DND-41 (cell line): Measurements from ENCODE around the gene C9orf40.
A peak's percentile ranks its signal among the peaks of the same experiment; 100 is the strongest.

ENCODE experiments used
- ATAC-seq: fragments of 200-7000 bp; cut with Tn5 transposase; 3 replicates; pipeline ENCODE4 v1.9.1; 2021; ENCODE audit warnings: low read depth; ENCODE audit not compliant: insufficient read depth
- DNase-seq: peaks from one replicate; pipeline ENCODE4 v3.0.0-alpha.2; 2020
- H2AFZ ChIP-seq: 2 replicates; pipeline ENCODE4 v1.6.0; 2012; ENCODE audit warnings: low read depth, low read length
- H3K27ac ChIP-seq: 2 replicates; pipeline ENCODE4 v1.5.1; 2012; ENCODE audit warnings: low read length, inconsistent platforms
- H3K27me3 ChIP-seq: fragments of 200-600 bp; sonication (generic); 2 replicates; pipeline ENCODE4 v1.6.0; 2012; ENCODE audit warnings: low read length, mild to moderate bottlenecking, inconsistent platforms; ENCODE audit not compliant: insufficient read depth, poor library complexity
- H3K36me3 ChIP-seq: 2 replicates; pipeline ENCODE4 v1.5.1; 2012; ENCODE audit warnings: low read length, inconsistent platforms; ENCODE audit not compliant: insufficient read depth
- H3K4me1 ChIP-seq: 2 replicates; pipeline ENCODE4 v1.5.1; 2012; ENCODE audit warnings: mild to moderate bottlenecking, low read length; ENCODE audit not compliant: insufficient read depth
- H3K4me2 ChIP-seq: 2 replicates; pipeline ENCODE4 v1.6.0; 2012; ENCODE audit warnings: mild to moderate bottlenecking, moderate library complexity, low read length, inconsistent platforms; ENCODE audit not compliant: insufficient read depth
- H3K4me3 ChIP-seq, 2 experiments: fragments of 200-600 bp in 1 of 2; shearing (Covaris generic) in 1 of 2; 2 replicates each; pipeline ENCODE4 v1.5.1; 2012 to 2016; ENCODE audit warnings: inconsistent platforms in 2 of 2, low read length in 2 of 2, mild to moderate bottlenecking in 2 of 2, low read depth in 1 of 2, moderate library complexity in 1 of 2
- H3K79me2 ChIP-seq: 2 replicates; pipeline ENCODE4 v1.6.0; 2012; ENCODE audit warnings: low read length, inconsistent platforms; ENCODE audit not compliant: insufficient read depth
- H3K9ac ChIP-seq: 2 replicates; pipeline ENCODE4 v1.6.0; 2012; ENCODE audit warnings: low read depth, mild to moderate bottlenecking, inconsistent platforms, low read length, moderate library complexity
- H3K9me3 ChIP-seq: 2 replicates; pipeline ENCODE4 v1.5.1; 2012; ENCODE audit warnings: low read length, moderate library complexity, mild to moderate bottlenecking, inconsistent platforms; ENCODE audit not compliant: insufficient read depth, severe bottlenecking
- H4K20me1 ChIP-seq: 2 replicates; pipeline ENCODE4 v1.6.0; 2012; ENCODE audit warnings: low read length; ENCODE audit not compliant: insufficient read depth
- CTCF ChIP-seq: IDR thresholded peaks from 2 replicates; pipeline ENCODE4 v1.5.1; 2012; ENCODE audit warnings: borderline replicate concordance, low read length, moderate library complexity, mild to moderate bottlenecking; ENCODE audit not compliant: poor library complexity, severe bottlenecking; ENCODE audit errors: extremely low read depth
- EZH2 ChIP-seq: IDR thresholded peaks from 3 replicates; pipeline ENCODE4 v1.6.1; 2012; ENCODE audit warnings: borderline replicate concordance, low read depth, mild to moderate bottlenecking, moderate library complexity, low read length, inconsistent platforms; ENCODE audit not compliant: severe bottlenecking

Gene C9orf40

GRCh38 chr9:74961496-74961895 lies 8.8 kb upstream of the C9orf40 start:
- no peak for TF ChIP-seq CTCF
- no peak overlapping the region for H3K4me3 ChIP-seq
- no peak overlapping the region for H3K27ac ChIP-seq
- no peak overlapping the region for H3K9ac ChIP-seq
- H2AFZ ChIP-seq, result no peak overlapping the region
- no peaks in the 10 kb centered on the region for H3K4me1 ChIP-seq
- H3K36me3 ChIP-seq, result peaks cover 12% of the 10 kb centered on the region; the same call in 1 of the 2 replicates
- no peak overlapping the region for H3K4me2 ChIP-seq
- no peaks in the 10 kb centered on the region for H3K79me2 ChIP-seq
- no peaks in the 10 kb centered on the region for H4K20me1 ChIP-seq
- H3K27me3 ChIP-seq, result no peaks in the 10 kb centered on the region
- DNase-seq, result no peak
- peaks cover 8% of the 10 kb centered on the region for H3K9me3 ChIP-seq
- ATAC-seq, result no peak

GRCh38 chr9:74960561-74960960 lies 7.8 kb upstream of the C9orf40 start:
- DNase-seq (no peak), ATAC-seq (no peak)
- no peak overlapping the region for H3K4me3 ChIP-seq

GRCh38 chr9:74958587-74958986 lies 5.9 kb upstream of the C9orf40 start:
- ATAC-seq (0 out of 3 replicates have a peak, but pooled peaks have one; percentile 39), DNase-seq (no peak)
- peaks cover 10% of the 10 kb centered on the region for H3K79me2 ChIP-seq
- no peaks in the 10 kb centered on the region for H4K20me1 ChIP-seq
- peaks cover 12% of the 10 kb centered on the region; the same call in 1 of the 2 replicates for H3K36me3 ChIP-seq
- no peak overlapping the region for H3K4me2 ChIP-seq
- no peak for TF ChIP-seq EZH2
- H3K27ac ChIP-seq, result no peak overlapping the region
- H3K27me3 ChIP-seq, result no peaks in the 10 kb centered on the region
- H3K9ac ChIP-seq, result no peak overlapping the region
- peaks cover 9% of the 10 kb centered on the region for H3K4me1 ChIP-seq
- H3K9me3 ChIP-seq, result peaks cover 8% of the 10 kb centered on the region
- H2AFZ ChIP-seq, result no peak overlapping the region
- H3K4me3 ChIP-seq, result no peak overlapping the region

More at GRCh38 chr9:74960561-74960960, 7.8 kb upstream of the C9orf40 start:
- TF ChIP-seq CTCF (no peak), EZH2 (no peak)
- Histone ChIP-seq H3K36me3 (peaks cover 12% of the 10 kb centered on the region; the same call in 1 of the 2 replicates), H3K27me3 (no peaks in the 10 kb centered on the region), H3K9me3 (peaks cover 8% of the 10 kb centered on the region), H3K9ac (no peak overlapping the region), H4K20me1 (no peaks in the 10 kb centered on the region), H3K4me1 (no peaks in the 10 kb centered on the region), H3K79me2 (no peaks in the 10 kb centered on the region), H3K4me2 (no peak overlapping the region), H2AFZ (no peak overlapping the region), H3K27ac (no peak overlapping the region)

GRCh38 chr9:74953235-74953751 lies 581 bp upstream of the C9orf40 start:
- Histone ChIP-seq H3K9ac (peak overlapping the region; percentile 99), H3K27me3 (no peaks in the 10 kb centered on the region), H3K9me3 (no peaks in the 10 kb centered on the region), H4K20me1 (peaks cover 11% of the 10 kb centered on the region; the same call in 1 of the 2 replicates), H3K4me2 (peak overlapping the region; percentile 90), H2AFZ (peak overlapping the region; percentile 89), H3K4me1 (peaks cover 45% of the 10 kb centered on the region), H3K79me2 (peaks cover 52% of the 10 kb centered on the region), H3K36me3 (no peaks in the 10 kb centered on the region; the same call in 1 of the 2 replicates), H3K4me3 (peak overlapping the region; percentile 62 to 97), H3K27ac (peak overlapping the region; percentile 99)
- DNase-seq (no peak), ATAC-seq (peak; percentile 5; the same call in 2 of the 3 replicates)
- no peak for TF ChIP-seq EZH2
- no peak for TF ChIP-seq CTCF
